Parathyroid adenoma (tissue), 2 donors: ENCODE measurements around the gene TRIM29.

Experiments
- H2AFZ ChIP-seq: fragments of 300-600 bp; sonication (generic); one replicate; pipeline ENCODE4 v1.7.0; 2017; ENCODE audit warnings: antibody characterized with exemption, mild to moderate bottlenecking
- H3K27ac ChIP-seq: fragments of 300-600 bp; sonication (generic); one replicate; pipeline ENCODE4 v1.7.0; 2017
- H3K27me3 ChIP-seq: fragments of 300-600 bp; sonication (generic); one replicate; pipeline ENCODE4 v1.7.0; 2017; ENCODE audit warnings: low read length; ENCODE audit not compliant: control insufficient read depth, insufficient read depth
- H3K36me3 ChIP-seq: fragments of 300-600 bp; sonication (generic); one replicate; pipeline ENCODE4 v1.7.0; 2017; ENCODE audit warnings: low read length; ENCODE audit not compliant: control insufficient read depth, insufficient read depth
- H3K4me1 ChIP-seq: fragments of 300-600 bp; sonication (generic); one replicate; pipeline ENCODE4 v1.7.0; 2017; ENCODE audit warnings: control low read depth
- H3K4me2 ChIP-seq: fragments of 300-600 bp; sonication (generic); one replicate; pipeline ENCODE4 v1.7.0; 2017; ENCODE audit warnings: low read length
- H3K4me3 ChIP-seq: fragments of 300-600 bp; sonication (generic); one replicate; pipeline ENCODE4 v1.7.0; 2017; ENCODE audit warnings: low read depth, low read length
- H3K79me2 ChIP-seq: fragments of 300-600 bp; sonication (generic); one replicate; pipeline ENCODE4 v1.7.0; 2017; ENCODE audit warnings: control low read depth
- H3K9ac ChIP-seq: fragments of 300-600 bp; sonication (generic); one replicate; pipeline ENCODE4 v1.7.0; 2017; ENCODE audit warnings: mild to moderate bottlenecking
- H3K9me3 ChIP-seq: fragments of 300-600 bp; sonication (generic); one replicate; pipeline ENCODE4 v1.7.0; 2017; ENCODE audit warnings: low read length; ENCODE audit not compliant: control insufficient read depth
- CTCF ChIP-seq: fragments of 300-600 bp; sonication (generic); IDR thresholded peaks from one replicate; pipeline ENCODE4 v1.7.0; 2017; ENCODE audit warnings: antibody characterized with exemption, mild to moderate bottlenecking
- donor health status: primary hyperparathyroidism.

Gene TRIM29

GRCh38 chr11:120178561-120179056 is 40.7 kb upstream of the TRIM29 start:
- Histone ChIP-seq H3K9me3 (no peaks in the 10 kb centered on the region), H3K36me3 (no peaks in the 10 kb centered on the region), H3K27ac (no peak overlapping the region), H3K27me3 (no peaks in the 10 kb centered on the region), H3K9ac (no peak overlapping the region), H3K4me3 (no peak overlapping the region), H3K4me1 (no peaks in the 10 kb centered on the region), H3K4me2 (no peak overlapping the region), H3K79me2 (no peaks in the 10 kb centered on the region), H2AFZ (no peak overlapping the region)
- TF ChIP-seq CTCF, result no peak

GRCh38 chr11:120174866-120175265 is 37.0 kb upstream of the TRIM29 start:
- Histone ChIP-seq H3K27me3 (no peaks in the 10 kb centered on the region), H3K36me3 (no peaks in the 10 kb centered on the region), H3K79me2 (no peaks in the 10 kb centered on the region), H3K9me3 (no peaks in the 10 kb centered on the region), H3K4me2 (no peak overlapping the region), H3K4me3 (no peak overlapping the region), H3K4me1 (no peaks in the 10 kb centered on the region), H3K27ac (no peak overlapping the region), H2AFZ (no peak overlapping the region), H3K9ac (no peak overlapping the region)
- TF ChIP-seq CTCF, result no peak

GRCh38 chr11:120173807-120174206 is 35.9 kb upstream of the TRIM29 start:
- Histone ChIP-seq H3K4me1 (no peaks in the 10 kb centered on the region), H3K36me3 (no peaks in the 10 kb centered on the region), H3K27ac (no peak overlapping the region), H3K27me3 (no peaks in the 10 kb centered on the region), H3K9me3 (no peaks in the 10 kb centered on the region), H3K9ac (no peak overlapping the region), H3K4me3 (no peak overlapping the region), H3K4me2 (no peak overlapping the region), H3K79me2 (no peaks in the 10 kb centered on the region), H2AFZ (no peak overlapping the region)
- no peak for TF ChIP-seq CTCF

GRCh38 chr11:120173019-120173705 is 35.2 kb upstream of the TRIM29 start:
- Histone ChIP-seq H3K79me2 (no peaks in the 10 kb centered on the region), H3K36me3 (no peaks in the 10 kb centered on the region), H3K4me2 (no peak overlapping the region), H3K9me3 (no peaks in the 10 kb centered on the region), H3K27ac (no peak overlapping the region), H3K4me3 (no peak overlapping the region), H3K4me1 (no peaks in the 10 kb centered on the region), H3K27me3 (no peaks in the 10 kb centered on the region), H2AFZ (no peak overlapping the region), H3K9ac (no peak overlapping the region)
- no peak for TF ChIP-seq CTCF
